GM13976 (cell line): ENCODE data around the gene CHGA.

Source experiments
- DNase-seq: peaks from one replicate; pipeline ENCODE4 v3.0.0; 2012; ENCODE audit warnings: low spot score
- CTCF ChIP-seq: IDR thresholded peaks from 2 replicates; pipeline ENCODE4 v1.5.1; 2012; ENCODE audit warnings: borderline replicate concordance, mild to moderate bottlenecking; ENCODE audit not compliant: insufficient read depth; ENCODE audit errors: extremely low read depth, missing control alignments, control extremely low read depth
- in situ Hi-C: fragments of 300-500 bp; cut with MboI; formaldehyde crosslinking; loops from one replicate; pipeline ENCODE4 v1.12.0; 2022; ENCODE audit warnings: low sequenced_read_pairs, mixed read lengths, inconsistent platforms; ENCODE audit not compliant: unreplicated experiment

The CHGA gene

GRCh38 chr14:92884410-92884809 lies 38.5 kb upstream of the CHGA start:
- in situ Hi-C loops, result no loop called here
- no peak for DNase-seq
- TF ChIP-seq CTCF, result no peak

- in situ Hi-C loops, result no loop called here
- no peak for DNase-seq
- TF ChIP-seq CTCF, result no peak
Measured at GRCh38 chr14:92885279-92886061, 37.5 kb upstream of the CHGA start.

GRCh38 chr14:92886337-92886736 lies 36.6 kb upstream of the CHGA start:
- in situ Hi-C loops, result no loop called here
- no peak for DNase-seq
- TF ChIP-seq CTCF, result no peak

GRCh38 chr14:92887157-92887556 lies 35.8 kb upstream of the CHGA start:
- in situ Hi-C loops, result no loop called here
- no peak for TF ChIP-seq CTCF
- DNase-seq, result no peak

GRCh38 chr14:92888896-92889295 lies 34.1 kb upstream of the CHGA start:
- TF ChIP-seq CTCF, result no peak
- in situ Hi-C loops, result no loop called here
- no peak for DNase-seq

- in situ Hi-C loops, result no loop called here
- DNase-seq, result no peak
- TF ChIP-seq CTCF, result no peak
Measured at GRCh38 chr14:92890830-92891588, 31.9 kb upstream of the CHGA start.
